Choroid plexus epithelial cell (primary cell): ENCODE measurements around the gene HOXC11.

ENCODE experiments used
- DNase-seq: peaks from one replicate; pipeline ENCODE4 v3.0.0-alpha.2; 2010; ENCODE audit warnings: low read depth
- H3K4me3 ChIP-seq: 2 replicates; pipeline ENCODE4 v1.5.1; 2011; ENCODE audit warnings: low read depth, mild to moderate bottlenecking, control low read depth, low read length, moderate library complexity
- CTCF ChIP-seq: conservative IDR thresholded peaks from 2 replicates; pipeline ENCODE4 v1.5.1; 2011; ENCODE audit warnings: low read depth, mild to moderate bottlenecking, control low read depth, inconsistent platforms, low read length, moderate library complexity

The HOXC11 gene

DNA sequence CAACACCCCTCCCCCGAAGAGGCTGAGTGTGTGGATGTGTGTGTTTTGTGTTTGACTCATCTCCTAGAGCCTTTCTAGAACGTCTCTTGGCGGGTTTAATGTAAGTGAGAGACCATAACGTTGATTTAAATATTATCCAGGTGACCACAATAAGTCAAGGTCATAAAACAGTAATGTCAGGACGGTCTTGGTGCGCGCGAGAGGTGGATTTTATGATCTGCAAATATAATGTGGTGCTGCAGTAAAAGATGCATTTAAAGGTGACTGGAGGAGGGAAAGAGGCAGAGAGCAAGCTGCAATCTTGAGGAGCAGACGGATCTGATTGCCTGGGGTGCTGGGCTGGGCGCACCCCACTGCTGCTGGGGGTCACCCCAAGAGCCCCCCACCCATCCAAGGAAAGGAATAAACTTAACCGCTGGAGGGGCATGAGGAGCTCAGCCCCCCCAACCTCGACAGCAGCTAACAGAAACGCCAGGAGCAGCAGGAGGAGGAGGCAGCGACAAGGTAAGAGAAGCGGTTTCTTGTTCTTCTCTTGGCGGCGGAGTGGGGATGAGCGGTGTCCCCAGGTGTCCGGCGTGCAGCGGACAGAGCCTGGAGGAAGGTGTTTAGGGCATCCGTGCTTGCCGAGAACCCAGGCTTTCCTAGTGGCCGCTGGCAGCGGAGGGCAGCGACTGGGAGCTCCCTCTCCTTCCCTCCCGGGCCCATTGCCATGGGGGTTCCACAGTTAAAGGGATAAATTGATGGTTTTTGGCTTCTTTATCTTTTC is 17.6 kb downstream of the HOXC11 start:
- DNase-seq: no peak
- TF ChIP-seq CTCF: no peak
- H3K4me3 ChIP-seq: no peak overlapping the region

DNA sequence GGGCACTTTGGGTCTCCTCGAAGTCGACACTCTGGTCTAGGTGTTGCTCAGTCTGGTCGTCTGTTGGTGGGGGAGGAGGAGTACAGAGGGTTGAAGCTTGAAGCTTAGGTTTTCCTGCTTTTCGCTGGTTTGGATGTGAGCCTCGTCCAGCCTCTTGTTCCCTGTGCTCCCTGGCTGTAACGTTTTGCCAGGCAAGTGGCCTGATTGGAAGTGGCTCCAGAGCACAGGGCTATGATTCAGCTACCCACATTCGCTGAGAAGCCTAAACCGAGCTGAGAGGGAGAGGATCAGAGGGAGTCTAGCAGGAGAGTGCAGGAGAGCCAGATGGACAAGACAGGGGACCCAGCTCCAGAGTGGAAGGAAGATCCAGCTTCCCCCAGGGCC is 18.1 kb downstream of the HOXC11 start:
- TF ChIP-seq CTCF: no peak
- H3K4me3 ChIP-seq: no peak overlapping the region
- DNase-seq: no peak

DNA sequence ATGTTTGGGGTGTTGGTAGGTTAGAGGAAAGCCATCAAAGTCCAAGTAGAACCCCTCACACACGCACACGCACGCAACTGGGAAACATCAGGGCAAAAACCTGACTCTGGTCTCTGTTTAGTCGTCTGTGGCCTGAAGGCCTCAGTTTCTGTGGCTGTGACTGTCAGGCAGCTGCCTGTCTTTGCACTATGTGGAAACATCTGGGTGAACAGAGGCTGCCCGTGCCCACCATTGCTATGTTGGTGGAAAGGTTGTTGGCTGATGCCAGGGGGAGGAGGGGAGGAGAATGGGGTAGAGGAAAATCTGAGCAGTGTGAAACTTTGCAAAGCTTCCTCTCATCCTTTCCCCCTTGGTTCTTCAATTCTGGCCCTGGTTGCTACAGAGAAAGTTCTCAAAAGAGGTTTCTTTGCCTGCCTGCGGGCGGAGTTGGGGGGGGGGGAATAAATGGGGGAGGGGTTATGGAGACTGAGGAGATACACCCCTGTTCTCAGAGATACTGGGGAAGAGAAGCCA is 19.5 kb downstream of the HOXC11 start:
- DNase-seq: no peak
- H3K4me3 ChIP-seq: no peak overlapping the region
- TF ChIP-seq CTCF: no peak

DNA sequence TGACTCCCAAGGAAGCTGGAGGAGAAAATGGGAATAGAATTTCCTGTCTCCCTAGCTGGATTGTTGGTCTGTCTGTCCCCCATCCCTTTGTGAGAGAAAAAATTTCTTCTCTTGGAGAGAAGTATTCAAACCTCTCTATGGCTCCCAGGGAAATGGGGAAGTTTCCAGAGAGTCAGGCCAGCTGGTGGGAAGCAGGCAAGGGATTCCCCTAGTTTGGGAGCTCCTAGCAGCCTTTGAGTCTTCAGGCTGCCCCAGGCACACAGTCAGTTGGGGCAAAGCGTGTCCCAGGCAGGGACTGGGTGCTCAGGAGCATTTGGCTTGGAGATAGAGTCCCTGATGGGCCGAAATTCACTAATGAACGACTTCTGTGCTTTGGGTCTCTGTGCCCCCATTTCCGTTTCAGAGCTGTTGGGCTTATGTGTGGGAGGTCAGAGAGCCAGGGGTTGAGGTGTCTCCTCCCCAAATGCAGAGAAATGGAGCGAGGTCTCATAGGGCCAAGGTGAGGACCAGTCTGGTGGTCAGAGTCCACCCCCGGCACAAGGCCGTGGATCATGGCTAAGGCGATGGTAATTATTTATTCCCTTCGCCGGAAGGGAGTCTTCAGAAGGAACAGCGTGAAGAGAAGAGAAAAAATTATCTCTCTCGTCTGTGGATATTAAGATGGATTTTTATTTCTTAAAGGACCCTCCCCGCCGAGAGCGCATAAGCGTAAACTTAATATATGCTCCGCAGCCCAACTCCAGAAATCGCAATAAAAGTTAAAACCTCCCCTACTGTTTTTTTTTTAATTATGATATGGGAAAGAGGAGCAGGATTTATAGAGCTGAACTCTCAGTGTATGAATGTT is 20.5 kb downstream of the HOXC11 start:
- no peak overlapping the region for H3K4me3 ChIP-seq
- no peak for TF ChIP-seq CTCF
- no peak for DNase-seq

DNA sequence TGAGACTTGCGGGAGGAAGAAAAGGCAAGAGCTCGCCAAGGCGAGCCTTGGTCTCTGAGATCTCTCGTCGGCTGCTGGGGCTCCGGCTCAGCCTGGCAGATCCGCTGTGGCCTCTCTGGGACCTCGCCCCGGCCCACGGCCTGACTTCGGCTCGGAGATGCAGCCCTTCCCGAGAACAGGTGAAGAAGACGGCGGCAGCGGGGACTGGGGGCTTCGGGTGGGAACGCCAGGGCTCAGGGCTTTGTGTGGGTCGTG is 21.0 kb downstream of the HOXC11 start:
- no peak for TF ChIP-seq CTCF
- no peak for DNase-seq
- no peak overlapping the region for H3K4me3 ChIP-seq

DNA sequence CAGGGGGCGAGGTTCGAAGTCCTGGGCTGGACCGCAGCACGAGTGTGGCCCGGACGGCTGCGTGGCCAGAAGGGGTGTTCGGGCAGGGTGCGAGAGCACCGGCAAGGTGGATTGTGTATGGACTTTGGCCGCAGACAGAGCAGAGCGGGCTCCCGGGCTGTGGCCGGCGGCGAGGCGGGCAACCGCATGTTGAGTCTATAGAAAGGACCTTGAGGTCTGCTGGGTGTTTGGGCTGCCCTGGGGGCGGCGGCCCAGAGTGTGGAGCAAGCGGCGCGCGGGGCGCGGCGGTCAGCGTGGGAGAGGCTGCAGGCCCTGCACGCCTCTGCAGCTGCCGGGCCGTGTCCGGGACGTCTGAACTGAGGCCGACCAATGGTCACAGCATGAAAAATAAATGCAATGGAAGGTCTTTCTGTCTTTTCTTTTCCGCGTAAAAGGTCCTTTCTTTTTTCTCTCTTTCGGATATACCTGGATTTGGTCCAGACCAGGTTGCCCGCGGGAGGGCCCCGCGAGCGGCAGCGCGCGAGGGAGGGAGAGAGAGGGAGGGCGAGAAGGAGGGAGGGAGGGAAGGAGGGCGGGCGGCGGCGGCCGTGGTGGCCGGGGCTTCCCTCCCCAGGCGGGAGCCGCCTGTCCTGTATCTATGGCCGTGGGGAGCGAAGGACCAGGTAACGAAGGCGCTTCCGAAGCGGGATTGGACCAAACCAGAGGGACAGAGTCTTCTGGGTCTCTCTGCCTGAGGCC is 21.5 kb downstream of the HOXC11 start:
- H3K4me3 ChIP-seq: no peak overlapping the region

More for the DNA sequence above, 21.5 kb downstream of the HOXC11 start:
- no peak for TF ChIP-seq CTCF
- DNase-seq: no peak
